T1000 (cell line): Measurements from ENCODE around the gene ZNF385C.
"Not testable (repeated sequence)": the region's sequence is repeated elsewhere in the genome, so short reads cannot be mapped to it uniquely, and the experiment has no call there.

Experiments
- DNase-seq: peaks from one replicate; lab custom pipeline; 2025; ENCODE audit warnings: mixed read lengths; lab: John Stamatoyannopoulos, UW

The ZNF385C gene

GRCh38 chr17:42050393-42051012 is 47.8 kb downstream of the ZNF385C start, which contains the start of gene C17orf113:
Gene C17orf113 (minus strand): TSS chr17:42050601. CDS start chr17:42043376, 7,225 bp downstream.
- no peak for DNase-seq

- DNase-seq = no peak
Observed at GRCh38 chr17:42049834-42050392, 48.4 kb downstream of the ZNF385C start.

GRCh38 chr17:42047343-42047742 is 50.9 kb downstream of the ZNF385C start:
- no peak for DNase-seq

GRCh38 chr17:42045719-42046118 is 52.6 kb downstream of the ZNF385C start:
- DNase-seq = no peak

- DNase-seq = no peak
Observed at GRCh38 chr17:42042598-42043319, 55.5 kb downstream of the ZNF385C start.

GRCh38 chr17:42041619-42042018 is 56.7 kb downstream of the ZNF385C start:
- DNase-seq = no peak

GRCh38 chr17:42040818-42041217 is 57.5 kb downstream of the ZNF385C start:
- DNase-seq = no peak

GRCh38 chr17:42039794-42040763 is 58.2 kb downstream of the ZNF385C start:
- DNase-seq = no peak

- DNase-seq = no peak
Observed at GRCh38 chr17:42038221-42038973, 59.9 kb downstream of the ZNF385C start.

GRCh38 chr17:42034059-42034458 is 64.2 kb downstream of the ZNF385C start:
- DNase-seq = no peak

GRCh38 chr17:42031584-42031983 is 66.7 kb downstream of the ZNF385C start:
- DNase-seq = no peak

- DNase-seq = no peak
Observed at GRCh38 chr17:42028791-42029127, 69.5 kb downstream of the ZNF385C start.

GRCh38 chr17:42027961-42028790 is 70.1 kb downstream of the ZNF385C start:
- no peak for DNase-seq

GRCh38 chr17:42027590-42027889 is 70.7 kb downstream of the ZNF385C start:
- no peak for DNase-seq

- DNase-seq = no peak
Observed at GRCh38 chr17:42026857-42027589, 71.2 kb downstream of the ZNF385C start.

- DNase-seq = no peak
Observed at GRCh38 chr17:42025936-42026335, 72.3 kb downstream of the ZNF385C start.

- DNase-seq = no peak
Observed at GRCh38 chr17:42025191-42025579, 73.1 kb downstream of the ZNF385C start.

- no peak for DNase-seq
Observed at GRCh38 chr17:42023524-42024349, 74.5 kb downstream of the ZNF385C start.

- not testable (repeated sequence) for DNase-seq
Observed at GRCh38 chr17:42020845-42021244, 77.4 kb downstream of the ZNF385C start.
